ENCODE measurements around the gene TOMM7.

- TF ChIP-seq ZFX (IDR thresholded peaks at IDR 0.05) = no peak
- TF ChIP-seq CTCF (conservative IDR thresholded peaks at IDR 0.05) = no peak
Measured at GRCh38 chr7:22781230-22781711, 41.4 kb downstream of the TOMM7 start.
